ENCODE data around the gene ABCG5. TPM values are rescaled to one million over a fixed set of nuclear protein-coding genes. Genes with fewer than 3 reads are reported as not detected.

ABCG5 gene
- total and polyA plus RNA-seq, 2 experiments from 2014 or later: 0.08 TPM; not detected in 1

DNA sequence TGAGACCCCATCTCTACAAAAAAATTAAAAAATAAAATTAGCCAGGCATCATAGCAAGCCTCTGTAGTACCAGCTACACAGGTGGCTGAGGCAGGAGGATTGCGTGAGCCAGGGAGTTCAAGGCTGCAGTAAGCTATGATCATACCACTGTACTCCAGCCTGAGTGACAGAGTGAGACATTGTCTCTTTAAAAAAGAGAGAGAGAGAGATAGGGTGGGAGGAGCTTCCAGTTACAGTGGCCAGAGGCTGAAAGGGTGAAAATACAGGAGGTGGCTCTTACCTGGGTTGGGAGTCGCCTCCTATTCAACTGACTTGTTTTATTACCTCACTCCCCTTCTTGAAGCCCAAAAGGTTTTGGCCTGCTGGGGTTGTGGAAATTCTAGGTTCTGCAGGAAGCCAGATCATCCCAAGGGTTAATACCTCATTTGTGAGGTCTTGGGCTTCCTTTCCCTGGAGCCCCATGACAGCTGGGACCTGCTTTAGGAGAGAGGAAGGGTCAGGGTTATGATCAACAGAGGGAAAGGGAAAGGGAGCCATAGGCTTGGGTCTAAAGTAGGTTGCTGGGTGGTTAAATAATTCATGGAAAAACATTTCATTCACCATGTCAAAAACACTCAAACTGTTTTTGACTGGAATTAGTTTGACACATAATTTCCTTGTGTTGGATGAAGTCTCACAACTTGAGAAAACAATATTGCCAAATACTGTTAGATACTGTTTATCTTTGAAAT is 47.4 kb downstream of the ABCG5 start:
- Mint-ChIP-seq H3K9me3 (no peaks in the 10 kb centered on the region), H3K36me3 (ENCODE audit: low read depth) (no peaks in the 10 kb centered on the region), H3K27ac (no peak overlapping the region), H3K27me3 (ENCODE audit: insufficient read depth, low read depth, poor library complexity) (no peaks in the 10 kb centered on the region), H3K4me1 (no peaks in the 10 kb centered on the region), H3K4me3 (no peak overlapping the region)
- Histone ChIP-seq H4K20me1 (replicated peaks; ENCODE audit: insufficient read depth) (no peaks in the 10 kb centered on the region), H3K27me3 (ENCODE audit: insufficient read depth) (no peaks in the 10 kb centered on the region), H3K4me3 (no peak overlapping the region), H3K36me3 (ENCODE audit: insufficient read depth) (no peaks in the 10 kb centered on the region), H3K4me2 (no peak overlapping the region), H3K79me2 (replicated peaks; ENCODE audit: insufficient read depth) (no peaks in the 10 kb centered on the region), H2AFZ (no peak overlapping the region), H3K9me2 (ENCODE audit: insufficient read depth) (no peaks in the 10 kb centered on the region), H3F3A (replicated peaks; ENCODE audit: low read depth) (no peaks in the 10 kb centered on the region), H3K4me1 (ENCODE audit: insufficient read depth) (no peaks in the 10 kb centered on the region), H3K27ac (ENCODE audit: low read depth) (no peak overlapping the region)
- TF ChIP-seq ZNF331 (CRISPR knock-in tag; IDR thresholded peaks at IDR 0.05; ENCODE audit: low read depth) (no peak), ZNF462 (CRISPR knock-in tag; IDR thresholded peaks at IDR 0.05) (no peak), EZH2phosphoT487 (IDR thresholded peaks at IDR 0.05; ENCODE audit: unreplicated experiment) (no peak), ZNF114 (CRISPR knock-in tag; IDR thresholded peaks at IDR 0.05) (no peak), EZH2 (IDR thresholded peaks at IDR 0.05; ENCODE audit: low read depth, unreplicated experiment) (no peak), JUNB (IDR thresholded peaks at IDR 0.05; ENCODE audit: unreplicated experiment) (no peak), CREB1 (CRISPR knock-in tag; IDR thresholded peaks at IDR 0.05; ENCODE audit: low read depth) (no peak), STAT1 (IDR thresholded peaks at IDR 0.05; ENCODE audit: unreplicated experiment) (no peak), NANOG (IDR thresholded peaks at IDR 0.05; ENCODE audit: borderline replicate concordance) (no peak), POLR2AphosphoS5 (IDR thresholded peaks at IDR 0.05; ENCODE audit: low read depth) (no peak)
- TF ChIP-seq, protein P1, sequence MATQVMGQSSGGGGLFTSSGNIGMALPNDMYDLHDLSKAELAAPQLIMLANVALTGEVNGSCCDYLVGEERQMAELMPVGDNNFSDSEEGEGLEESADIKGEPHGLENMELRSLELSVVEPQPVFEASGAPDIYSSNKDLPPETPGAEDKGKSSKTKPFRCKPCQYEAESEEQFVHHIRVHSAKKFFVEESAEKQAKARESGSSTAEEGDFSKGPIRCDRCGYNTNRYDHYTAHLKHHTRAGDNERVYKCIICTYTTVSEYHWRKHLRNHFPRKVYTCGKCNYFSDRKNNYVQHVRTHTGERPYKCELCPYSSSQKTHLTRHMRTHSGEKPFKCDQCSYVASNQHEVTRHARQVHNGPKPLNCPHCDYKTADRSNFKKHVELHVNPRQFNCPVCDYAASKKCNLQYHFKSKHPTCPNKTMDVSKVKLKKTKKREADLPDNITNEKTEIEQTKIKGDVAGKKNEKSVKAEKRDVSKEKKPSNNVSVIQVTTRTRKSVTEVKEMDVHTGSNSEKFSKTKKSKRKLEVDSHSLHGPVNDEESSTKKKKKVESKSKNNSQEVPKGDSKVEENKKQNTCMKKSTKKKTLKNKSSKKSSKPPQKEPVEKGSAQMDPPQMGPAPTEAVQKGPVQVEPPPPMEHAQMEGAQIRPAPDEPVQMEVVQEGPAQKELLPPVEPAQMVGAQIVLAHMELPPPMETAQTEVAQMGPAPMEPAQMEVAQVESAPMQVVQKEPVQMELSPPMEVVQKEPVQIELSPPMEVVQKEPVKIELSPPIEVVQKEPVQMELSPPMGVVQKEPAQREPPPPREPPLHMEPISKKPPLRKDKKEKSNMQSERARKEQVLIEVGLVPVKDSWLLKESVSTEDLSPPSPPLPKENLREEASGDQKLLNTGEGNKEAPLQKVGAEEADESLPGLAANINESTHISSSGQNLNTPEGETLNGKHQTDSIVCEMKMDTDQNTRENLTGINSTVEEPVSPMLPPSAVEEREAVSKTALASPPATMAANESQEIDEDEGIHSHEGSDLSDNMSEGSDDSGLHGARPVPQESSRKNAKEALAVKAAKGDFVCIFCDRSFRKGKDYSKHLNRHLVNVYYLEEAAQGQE (IDR thresholded peaks at IDR 0.05; ENCODE audit: unreplicated experiment): no peak
- TF ChIP-seq, protein P2, sequence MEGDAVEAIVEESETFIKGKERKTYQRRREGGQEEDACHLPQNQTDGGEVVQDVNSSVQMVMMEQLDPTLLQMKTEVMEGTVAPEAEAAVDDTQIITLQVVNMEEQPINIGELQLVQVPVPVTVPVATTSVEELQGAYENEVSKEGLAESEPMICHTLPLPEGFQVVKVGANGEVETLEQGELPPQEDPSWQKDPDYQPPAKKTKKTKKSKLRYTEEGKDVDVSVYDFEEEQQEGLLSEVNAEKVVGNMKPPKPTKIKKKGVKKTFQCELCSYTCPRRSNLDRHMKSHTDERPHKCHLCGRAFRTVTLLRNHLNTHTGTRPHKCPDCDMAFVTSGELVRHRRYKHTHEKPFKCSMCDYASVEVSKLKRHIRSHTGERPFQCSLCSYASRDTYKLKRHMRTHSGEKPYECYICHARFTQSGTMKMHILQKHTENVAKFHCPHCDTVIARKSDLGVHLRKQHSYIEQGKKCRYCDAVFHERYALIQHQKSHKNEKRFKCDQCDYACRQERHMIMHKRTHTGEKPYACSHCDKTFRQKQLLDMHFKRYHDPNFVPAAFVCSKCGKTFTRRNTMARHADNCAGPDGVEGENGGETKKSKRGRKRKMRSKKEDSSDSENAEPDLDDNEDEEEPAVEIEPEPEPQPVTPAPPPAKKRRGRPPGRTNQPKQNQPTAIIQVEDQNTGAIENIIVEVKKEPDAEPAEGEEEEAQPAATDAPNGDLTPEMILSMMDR (conservative IDR thresholded peaks at IDR 0.05; ENCODE audit: low read depth in 2 of 2): no peak
- TF ChIP-seq, protein P3, sequence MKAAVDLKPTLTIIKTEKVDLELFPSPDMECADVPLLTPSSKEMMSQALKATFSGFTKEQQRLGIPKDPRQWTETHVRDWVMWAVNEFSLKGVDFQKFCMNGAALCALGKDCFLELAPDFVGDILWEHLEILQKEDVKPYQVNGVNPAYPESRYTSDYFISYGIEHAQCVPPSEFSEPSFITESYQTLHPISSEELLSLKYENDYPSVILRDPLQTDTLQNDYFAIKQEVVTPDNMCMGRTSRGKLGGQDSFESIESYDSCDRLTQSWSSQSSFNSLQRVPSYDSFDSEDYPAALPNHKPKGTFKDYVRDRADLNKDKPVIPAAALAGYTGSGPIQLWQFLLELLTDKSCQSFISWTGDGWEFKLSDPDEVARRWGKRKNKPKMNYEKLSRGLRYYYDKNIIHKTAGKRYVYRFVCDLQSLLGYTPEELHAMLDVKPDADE (IDR thresholded peaks at IDR 0.05): no peak
- ATAC-seq (no peak), DNase-seq (ENCODE audit: low spot score) (no peak)
